Activated T-cell treated with anti-CD3 and anti-CD28 coated beads, Interleukin-2, amount 50 U/mL, for 24 hours (primary cell): Measurements from ENCODE around the gene NRP1.
A peak's percentile ranks its signal among the peaks of the same experiment; 100 is the strongest.

ENCODE experiments used
- DNase-seq: peaks from one replicate; pipeline ENCODE4 v3.0.0-alpha.2; 2020
- H3K27ac Mint-ChIP-seq: 2 replicates; pipeline ENCODE4 v1.8.0; 2020; ENCODE audit warnings: mild to moderate bottlenecking, mixed read lengths
- H3K27me3 Mint-ChIP-seq: 2 replicates; pipeline ENCODE4 v1.8.0; 2020; ENCODE audit warnings: mixed read lengths
- H3K36me3 Mint-ChIP-seq: 2 replicates; pipeline ENCODE4 v1.8.0; 2020; ENCODE audit warnings: low read depth, mixed read lengths
- H3K4me1 Mint-ChIP-seq: 2 replicates; pipeline ENCODE4 v1.8.0; 2020; ENCODE audit warnings: low read depth, mixed read lengths
- H3K4me3 Mint-ChIP-seq: 2 replicates; pipeline ENCODE4 v1.8.0; 2020; ENCODE audit warnings: mild to moderate bottlenecking, moderate library complexity, mixed read lengths
- H3K9me3 Mint-ChIP-seq: 2 replicates; pipeline ENCODE4 v1.8.0; 2020; ENCODE audit warnings: mixed read lengths

The NRP1 gene

DNA sequence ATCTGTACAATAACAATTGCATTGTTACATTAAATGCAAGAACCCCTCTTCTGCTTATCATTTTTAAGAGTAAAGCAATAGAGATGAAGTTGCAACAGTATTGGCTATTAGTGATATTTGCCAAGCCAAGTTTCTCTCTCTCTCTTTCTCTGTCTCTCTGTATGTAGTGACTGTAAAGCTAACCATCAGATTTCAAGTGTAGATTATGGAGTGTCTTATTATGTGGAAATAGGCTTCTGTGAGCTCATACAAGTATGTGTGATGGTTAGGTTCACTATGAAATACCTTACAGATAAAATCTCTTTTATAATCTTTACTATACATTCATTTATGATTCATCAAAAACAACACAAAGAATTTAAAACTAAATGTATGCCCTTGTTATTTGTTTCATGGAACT is 28.6 kb upstream of the NRP1 start:
- Mint-ChIP-seq H3K4me3 (no peak overlapping the region), H3K9me3 (peaks cover 16% of the 10 kb centered on the region), H3K27me3 (peaks cover 41% of the 10 kb centered on the region), H3K36me3 (no peaks in the 10 kb centered on the region), H3K4me1 (peaks cover 35% of the 10 kb centered on the region), H3K27ac (no peak overlapping the region)
- DNase-seq, result no peak

DNA sequence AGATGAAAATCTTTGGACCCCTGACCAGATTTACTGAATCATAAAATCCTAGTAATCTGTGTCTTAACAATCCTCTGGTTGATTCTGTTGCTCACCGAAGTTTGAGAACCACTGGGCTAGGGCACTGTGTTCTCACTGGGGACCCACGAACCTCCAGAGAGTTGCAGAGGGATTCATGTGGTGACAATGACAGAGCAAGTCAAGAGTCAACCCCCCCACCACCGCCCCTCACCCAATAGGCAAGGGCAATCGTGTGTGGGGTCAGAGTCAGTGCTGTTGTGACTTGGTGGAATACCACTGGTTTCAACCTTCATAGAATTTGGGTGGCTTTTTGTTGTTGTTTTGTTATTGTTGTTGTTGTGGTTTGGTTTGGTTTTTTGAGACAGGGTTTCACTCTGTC is 23.5 kb upstream of the NRP1 start:
- Mint-ChIP-seq H3K36me3 (no peaks in the 10 kb centered on the region), H3K4me1 (peaks cover 6% of the 10 kb centered on the region), H3K9me3 (no peaks in the 10 kb centered on the region), H3K4me3 (no peak overlapping the region), H3K27ac (no peak overlapping the region), H3K27me3 (peaks cover 34% of the 10 kb centered on the region)
- no peak for DNase-seq

DNA sequence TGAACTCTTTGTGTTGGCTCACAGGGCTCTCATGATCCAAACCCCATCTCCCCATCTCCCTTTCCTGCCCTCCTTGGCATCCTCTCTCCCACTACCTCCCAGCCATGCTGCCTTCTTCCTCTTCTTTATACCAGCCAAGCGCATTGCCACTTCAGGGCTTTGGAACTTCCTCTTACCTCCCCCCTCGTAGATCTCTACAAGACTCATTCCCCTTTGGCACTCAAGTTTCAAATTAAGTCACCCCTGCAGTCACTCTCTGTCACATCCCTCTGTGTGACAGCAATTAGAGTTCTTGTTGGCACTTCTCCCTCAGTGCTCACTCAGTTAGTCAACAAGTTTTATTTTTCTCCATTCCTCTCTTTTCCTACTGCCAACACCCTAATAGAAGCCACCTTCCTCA is 20.8 kb upstream of the NRP1 start:
- DNase-seq, result no peak
- Mint-ChIP-seq H3K27me3 (peaks cover 24% of the 10 kb centered on the region), H3K9me3 (no peaks in the 10 kb centered on the region), H3K27ac (no peak overlapping the region), H3K4me1 (peaks cover 6% of the 10 kb centered on the region), H3K4me3 (no peak overlapping the region), H3K36me3 (no peaks in the 10 kb centered on the region)

DNA sequence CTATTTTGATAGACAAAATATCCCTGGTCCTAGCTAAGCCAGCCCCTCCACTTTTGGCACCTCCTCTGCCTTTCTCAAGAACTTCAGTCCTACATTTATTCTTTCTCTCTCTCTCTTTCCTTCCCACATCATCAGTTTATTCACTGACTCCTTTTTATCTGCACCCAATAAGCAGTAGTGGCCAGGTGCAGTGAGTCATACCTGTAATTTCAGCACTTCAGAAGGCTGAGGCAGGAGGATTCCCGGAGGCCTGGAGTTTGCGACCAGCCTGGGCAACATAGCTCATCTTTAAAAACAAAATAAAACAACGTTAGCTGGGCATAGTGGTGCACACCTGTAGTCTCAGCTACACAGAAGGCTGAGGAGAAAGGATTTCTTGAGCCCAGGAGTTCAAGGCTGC is 19.4 kb upstream of the NRP1 start:
- no peak for DNase-seq
- H3K36me3 Mint-ChIP-seq, result no peaks in the 10 kb centered on the region
- peaks cover 21% of the 10 kb centered on the region for H3K27me3 Mint-ChIP-seq
- H3K4me3 Mint-ChIP-seq, result no peak overlapping the region
- no peaks in the 10 kb centered on the region for H3K9me3 Mint-ChIP-seq
- peaks cover 4% of the 10 kb centered on the region for H3K4me1 Mint-ChIP-seq
- no peak overlapping the region for H3K27ac Mint-ChIP-seq

DNA sequence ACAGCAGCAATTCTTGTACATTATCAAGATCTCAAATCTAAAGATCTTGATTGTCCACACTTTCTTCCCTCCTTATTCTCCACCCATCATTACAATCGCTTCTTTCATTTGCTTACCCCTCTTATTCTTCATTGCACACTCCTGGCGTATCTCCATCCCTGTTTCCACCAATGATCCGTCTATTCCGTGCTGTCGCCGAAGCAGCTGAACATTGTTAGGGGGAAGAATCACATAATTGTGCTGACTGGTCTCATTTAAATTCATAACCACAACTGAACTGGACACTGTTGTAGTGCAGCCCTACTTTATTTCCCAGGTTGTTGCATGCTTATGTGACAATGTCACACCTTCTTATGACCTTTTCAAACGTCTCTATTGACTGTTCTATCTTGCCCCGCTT is 18.9 kb upstream of the NRP1 start:
- Mint-ChIP-seq H3K4me3 (no peak overlapping the region), H3K27ac (no peak overlapping the region), H3K9me3 (no peaks in the 10 kb centered on the region), H3K4me1 (peaks cover 4% of the 10 kb centered on the region), H3K36me3 (no peaks in the 10 kb centered on the region), H3K27me3 (peaks cover 23% of the 10 kb centered on the region)
- DNase-seq, result no peak

DNA sequence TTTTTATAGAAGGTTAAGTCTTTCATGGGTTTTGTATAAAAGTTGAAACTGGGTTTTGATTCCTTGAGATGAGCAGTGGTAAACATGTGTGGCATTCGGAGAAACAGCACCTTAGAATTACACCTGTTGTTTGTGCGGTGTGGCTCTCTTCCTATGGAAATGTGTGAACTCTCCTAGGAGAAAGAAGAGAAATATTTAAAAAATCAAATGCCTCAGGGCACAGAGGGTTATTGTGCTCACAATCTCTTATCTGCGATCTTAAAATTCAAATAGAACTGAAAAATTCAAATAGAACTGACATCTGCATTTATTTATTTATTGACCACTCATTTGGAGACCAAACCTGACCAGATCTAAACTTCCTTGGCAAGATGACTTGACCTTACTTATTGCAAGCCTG is 18.1 kb upstream of the NRP1 start:
- Mint-ChIP-seq H3K9me3 (no peaks in the 10 kb centered on the region), H3K36me3 (no peaks in the 10 kb centered on the region), H3K27ac (no peak overlapping the region)

DNA sequence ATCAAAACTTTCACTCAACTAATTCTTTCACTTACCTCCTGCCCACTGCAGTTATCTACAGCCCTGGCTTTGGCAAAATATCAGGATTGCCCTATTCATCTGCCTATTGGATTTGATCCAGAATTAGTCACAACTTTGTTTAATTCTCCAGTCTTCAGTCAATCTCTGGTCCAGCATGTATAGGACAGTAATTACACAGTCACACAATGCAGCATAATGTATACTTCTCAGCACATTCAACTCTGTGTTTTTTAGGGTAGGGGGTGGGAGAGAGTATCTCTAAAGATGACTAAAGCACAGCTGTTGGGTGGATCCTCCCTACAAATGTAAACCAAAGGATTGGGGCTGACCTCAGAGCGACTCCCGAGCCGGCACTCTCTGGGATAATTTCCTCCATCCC is 17.7 kb upstream of the NRP1 start:
- peaks cover 30% of the 10 kb centered on the region for H3K27me3 Mint-ChIP-seq
- no peaks in the 10 kb centered on the region for H3K36me3 Mint-ChIP-seq
- no peaks in the 10 kb centered on the region for H3K9me3 Mint-ChIP-seq
- no peak for DNase-seq
- no peak overlapping the region for H3K4me3 Mint-ChIP-seq
- no peak overlapping the region for H3K27ac Mint-ChIP-seq
- peaks cover 4% of the 10 kb centered on the region for H3K4me1 Mint-ChIP-seq

More for the DNA sequence above, 18.1 kb upstream of the NRP1 start:
- Mint-ChIP-seq H3K27me3 (peaks cover 29% of the 10 kb centered on the region), H3K4me3 (no peak overlapping the region), H3K4me1 (peaks cover 4% of the 10 kb centered on the region)
- no peak for DNase-seq

DNA sequence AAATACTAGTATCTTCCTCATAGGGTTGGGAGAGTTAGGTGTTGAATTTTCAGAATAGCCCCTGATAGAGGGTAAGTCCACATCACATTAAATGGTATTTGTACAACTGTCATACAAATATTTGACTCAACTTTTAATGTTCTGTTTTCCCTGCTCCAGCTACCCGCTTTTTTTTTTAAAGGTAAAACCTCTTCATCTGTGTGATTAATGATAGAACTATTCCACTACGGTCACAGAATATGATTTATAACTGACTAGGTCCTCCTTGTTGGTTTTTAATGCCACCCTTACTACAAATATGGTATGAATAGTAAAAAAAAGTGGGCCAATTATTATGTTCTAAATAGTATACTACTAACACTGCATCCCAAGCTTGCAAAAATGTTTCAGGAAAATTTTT is 15.6 kb upstream of the NRP1 start:
- Mint-ChIP-seq H3K4me1 (no peaks in the 10 kb centered on the region), H3K27ac (no peak overlapping the region), H3K4me3 (no peak overlapping the region), H3K36me3 (no peaks in the 10 kb centered on the region), H3K9me3 (no peaks in the 10 kb centered on the region), H3K27me3 (peaks cover 41% of the 10 kb centered on the region)
- DNase-seq, result no peak

DNA sequence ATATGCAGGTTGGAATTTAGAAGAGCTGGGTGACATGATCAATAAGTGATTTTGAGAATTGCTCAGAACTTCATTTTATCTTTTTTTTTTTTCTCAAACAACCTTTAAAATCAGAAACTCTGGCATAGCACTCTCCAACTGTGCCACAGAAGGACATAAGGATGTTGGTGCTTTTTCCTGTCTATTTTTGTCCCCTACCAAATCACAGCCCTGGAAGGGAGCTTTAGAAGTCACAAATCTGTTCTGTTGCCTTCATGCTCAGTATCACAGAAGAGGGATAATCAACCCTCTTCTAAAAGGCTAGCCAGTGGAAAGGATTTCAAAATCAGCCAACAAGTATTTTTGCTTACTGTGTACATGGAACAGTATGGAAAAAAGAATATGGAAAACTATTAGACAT is 14.8 kb upstream of the NRP1 start:
- Mint-ChIP-seq H3K4me1 (no peaks in the 10 kb centered on the region), H3K36me3 (no peaks in the 10 kb centered on the region), H3K27me3 (peaks cover 49% of the 10 kb centered on the region), H3K27ac (no peak overlapping the region), H3K4me3 (no peak overlapping the region), H3K9me3 (peaks cover 6% of the 10 kb centered on the region)
- no peak for DNase-seq

DNA sequence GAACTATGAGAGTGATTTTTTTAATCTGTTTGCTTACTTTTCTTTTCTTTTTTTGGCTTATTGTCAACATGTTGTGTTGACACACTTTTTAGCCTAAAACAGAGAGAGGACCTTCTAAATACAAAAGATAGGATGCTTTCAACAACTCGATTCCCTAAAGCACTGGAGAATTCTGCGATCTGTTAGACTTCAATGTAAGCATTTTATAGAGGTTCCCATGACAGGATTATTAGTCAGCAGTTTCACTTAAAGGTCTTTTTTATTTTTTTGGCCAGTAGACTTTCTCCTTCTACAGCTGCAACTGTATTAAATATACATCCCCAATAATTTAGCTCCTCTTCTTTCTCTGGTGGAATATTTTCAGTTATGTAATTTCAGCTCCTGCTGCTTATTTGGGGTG is 12.7 kb upstream of the NRP1 start:
- peaks cover 61% of the 10 kb centered on the region for H3K27me3 Mint-ChIP-seq
- DNase-seq, result no peak
- no peak overlapping the region for H3K4me3 Mint-ChIP-seq
- no peaks in the 10 kb centered on the region for H3K4me1 Mint-ChIP-seq
- H3K36me3 Mint-ChIP-seq, result no peaks in the 10 kb centered on the region
- no peak overlapping the region for H3K27ac Mint-ChIP-seq
- H3K9me3 Mint-ChIP-seq, result peaks cover 6% of the 10 kb centered on the region

DNA sequence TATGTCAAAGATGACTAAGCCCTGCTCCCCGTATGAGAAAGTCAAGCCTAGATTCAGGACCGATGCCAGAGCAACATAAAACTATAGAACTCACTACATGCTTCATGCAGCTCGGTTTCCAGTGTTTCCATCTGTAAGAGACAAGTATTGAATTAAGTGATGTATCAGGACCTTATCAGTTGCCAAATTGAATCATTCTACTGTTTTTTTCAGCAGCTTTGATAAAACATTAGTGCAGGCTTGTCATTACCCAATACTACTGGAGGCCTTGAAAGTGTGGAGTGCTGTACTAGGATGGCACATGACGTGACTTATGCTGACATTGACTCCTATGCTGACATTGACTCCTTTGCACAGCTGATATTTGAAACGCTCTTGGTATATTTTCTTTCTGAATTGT is 10.8 kb upstream of the NRP1 start:
- Mint-ChIP-seq H3K9me3 (peaks cover 6% of the 10 kb centered on the region), H3K4me3 (no peak overlapping the region), H3K4me1 (peaks cover 14% of the 10 kb centered on the region), H3K27ac (no peak overlapping the region), H3K36me3 (no peaks in the 10 kb centered on the region), H3K27me3 (peaks cover 57% of the 10 kb centered on the region)
- DNase-seq, result no peak

DNA sequence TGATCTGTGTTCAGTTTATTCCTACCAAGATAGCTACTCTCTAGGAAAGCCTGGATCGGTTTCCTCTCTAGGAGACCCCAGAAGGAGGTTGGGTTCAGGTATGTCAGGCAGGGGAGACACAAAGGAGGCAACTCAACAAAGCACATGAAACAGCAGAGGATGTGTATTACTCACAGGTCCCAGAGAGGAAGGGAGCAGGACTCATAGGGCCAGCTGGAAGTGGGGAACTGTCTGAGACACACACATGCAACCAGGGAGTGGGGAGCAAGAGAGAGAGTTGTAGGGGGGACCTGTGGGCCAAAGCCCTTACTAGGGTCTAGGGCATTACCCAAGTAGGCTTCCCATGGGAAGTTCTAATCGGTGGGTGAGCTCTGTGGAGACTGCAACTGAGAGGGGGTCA is 10.2 kb upstream of the NRP1 start:
- no peaks in the 10 kb centered on the region for H3K36me3 Mint-ChIP-seq
- H3K4me3 Mint-ChIP-seq, result no peak overlapping the region
- H3K27ac Mint-ChIP-seq, result no peak overlapping the region
- peaks cover 6% of the 10 kb centered on the region for H3K9me3 Mint-ChIP-seq
- peaks cover 14% of the 10 kb centered on the region for H3K4me1 Mint-ChIP-seq
- no peak for DNase-seq
- peaks cover 56% of the 10 kb centered on the region for H3K27me3 Mint-ChIP-seq

DNA sequence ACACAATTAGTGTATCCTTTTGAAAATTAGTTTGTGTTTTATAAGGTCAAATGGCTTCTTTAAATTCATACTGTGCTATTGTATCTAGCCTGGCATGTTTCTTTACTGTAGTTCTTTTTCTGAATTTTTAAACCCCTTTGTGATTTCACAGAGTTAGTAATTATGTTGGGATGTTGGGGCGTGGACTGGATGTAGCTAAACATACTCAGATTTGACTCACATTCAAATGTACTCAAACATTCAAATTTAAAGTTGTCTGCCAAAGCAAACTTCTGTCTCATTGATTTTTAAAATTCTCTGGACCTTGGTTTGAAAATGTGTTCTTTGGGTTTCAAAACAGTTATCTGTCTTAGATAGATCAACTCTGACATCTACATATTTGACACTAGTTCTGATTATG is 7.2 kb upstream of the NRP1 start:
- H3K9me3 Mint-ChIP-seq, result peaks cover 6% of the 10 kb centered on the region
- H3K27me3 Mint-ChIP-seq, result peaks cover 61% of the 10 kb centered on the region
- no peak overlapping the region for H3K27ac Mint-ChIP-seq
- no peak overlapping the region for H3K4me3 Mint-ChIP-seq
- no peaks in the 10 kb centered on the region for H3K36me3 Mint-ChIP-seq
- DNase-seq, result no peak
- peaks cover 16% of the 10 kb centered on the region for H3K4me1 Mint-ChIP-seq

DNA sequence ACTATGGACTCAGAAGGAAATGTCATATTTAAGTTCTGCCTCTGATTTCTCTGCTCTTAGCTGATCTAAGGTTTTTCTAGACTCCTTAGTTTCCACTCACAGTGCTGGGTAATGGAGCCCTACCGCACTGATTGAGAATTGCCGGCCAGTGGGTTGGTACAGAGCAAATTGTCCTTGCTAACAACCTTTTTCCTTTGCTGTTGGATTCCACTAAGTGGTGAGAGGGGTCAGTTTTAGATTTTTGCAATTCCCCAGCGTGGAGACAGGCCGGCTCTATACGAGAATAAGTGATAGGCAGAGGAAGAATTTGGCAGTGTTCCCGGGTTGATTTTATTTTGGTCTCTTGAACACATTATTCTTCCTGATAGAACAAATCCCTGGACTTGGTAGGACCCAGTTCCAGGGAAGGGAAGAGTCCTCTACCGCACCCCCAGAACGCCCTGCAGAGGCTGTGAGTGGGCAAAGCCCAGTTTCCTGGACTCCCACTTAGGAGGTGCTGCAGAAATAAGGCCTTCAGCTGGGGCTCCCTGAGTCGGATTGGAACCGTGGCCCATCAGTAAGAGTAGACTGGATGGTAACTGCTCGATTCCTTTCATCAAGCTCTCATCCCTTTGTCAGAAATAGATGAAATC is 3.0 kb upstream of the NRP1 start:
- no peak overlapping the region for H3K27ac Mint-ChIP-seq
- DNase-seq, result no peak
- peaks cover 55% of the 10 kb centered on the region for H3K27me3 Mint-ChIP-seq

DNA sequence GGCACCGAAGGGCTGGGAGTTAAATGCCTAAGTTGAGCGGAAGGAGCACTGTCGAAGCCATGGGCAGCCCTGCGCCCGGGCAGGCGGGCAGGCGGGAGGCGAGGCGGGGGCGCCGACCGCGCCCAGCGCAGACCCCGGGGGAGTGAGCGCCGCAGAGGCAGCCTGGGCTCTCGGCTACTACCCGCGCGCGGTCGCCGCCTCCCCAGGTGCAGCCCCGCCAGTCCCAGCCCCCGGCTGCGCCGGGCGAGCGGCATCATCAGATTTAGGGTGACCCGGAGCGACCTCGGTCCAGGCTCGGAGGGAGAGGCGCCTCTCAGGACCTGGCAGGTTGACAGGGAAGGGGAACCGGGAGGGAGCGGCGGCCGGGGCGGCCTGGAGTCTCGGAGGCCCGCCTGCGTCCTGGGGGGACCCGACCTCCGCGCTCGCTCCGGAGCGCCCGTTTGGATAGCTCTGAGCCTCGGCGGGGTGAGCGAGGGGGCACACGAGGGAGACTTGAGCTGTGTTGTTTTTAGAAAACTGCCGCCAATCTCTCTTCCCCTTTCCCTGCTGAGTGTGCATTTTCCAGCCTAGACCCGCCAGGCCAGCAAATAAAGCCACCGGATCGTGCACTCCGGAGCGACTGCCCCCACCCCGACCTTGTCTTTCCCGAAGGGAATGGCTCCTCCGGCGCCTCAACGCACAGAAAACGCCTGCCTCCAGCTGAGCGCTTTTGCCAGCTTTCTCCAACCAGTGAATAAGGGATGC is 2.3 kb upstream of the NRP1 start:
- no peaks in the 10 kb centered on the region for H3K9me3 Mint-ChIP-seq
- H3K4me3 Mint-ChIP-seq, result peak overlapping the region; percentile 54
- H3K27ac Mint-ChIP-seq, result no peak overlapping the region
- peaks cover 62% of the 10 kb centered on the region for H3K27me3 Mint-ChIP-seq
- peak; percentile 39 for DNase-seq
- no peaks in the 10 kb centered on the region for H3K36me3 Mint-ChIP-seq
- H3K4me1 Mint-ChIP-seq, result peaks cover 32% of the 10 kb centered on the region

More for the DNA sequence above, 3.0 kb upstream of the NRP1 start:
- Mint-ChIP-seq H3K36me3 (no peaks in the 10 kb centered on the region), H3K4me1 (peaks cover 36% of the 10 kb centered on the region), H3K4me3 (no peak overlapping the region), H3K9me3 (no peaks in the 10 kb centered on the region)
